Colonic mucosa (tissue), 4 donors: Measurements from ENCODE around the gene OTOGL. TPM values are rescaled to one million over a fixed set of nuclear protein-coding genes. Genes with fewer than 3 reads are reported as not detected.

ENCODE experiments used
- DNase-seq: peaks from one replicate; pipeline ENCODE4 v3.0.0-alpha.2; 2020
- H3K27ac ChIP-seq: fragments of 200-600 bp; one replicate; pipeline ENCODE4 v1.8.0; 2021
- H3K27me3 ChIP-seq: fragments of 200-600 bp; one replicate; pipeline ENCODE4 v1.8.0; 2021
- H3K36me3 ChIP-seq: fragments of 200-600 bp; one replicate; pipeline ENCODE4 v1.8.0; 2021
- H3K4me1 ChIP-seq: fragments of 200-600 bp; one replicate; pipeline ENCODE4 v1.8.0; 2021; ENCODE audit warnings: mild to moderate bottlenecking
- H3K4me3 ChIP-seq: fragments of 200-600 bp; one replicate; pipeline ENCODE4 v1.8.0; 2021
- H3K9ac ChIP-seq, 2 donors: one replicate each; pipeline ENCODE4 v1.7.0; 2013; ENCODE audit warnings: control low read depth in 2 of 2, low read depth in 2 of 2, low read length in 2 of 2
- H3K9me3 ChIP-seq: fragments of 200-600 bp; one replicate; pipeline ENCODE4 v1.8.0; 2021
- intact Hi-C: fragments of 100-400 bp; cut with DNase I; formaldehyde crosslinking; loops from one replicate; pipeline ENCODE4 v1.14.1; 2022
- total RNA-seq, 2 donors: library from RNA; stranded (reverse); fragmentation: NEBNext Ultra II Directional in 1 of 2; extraction: Animal tissue kit (Norgen Biotek cat#: 25700) in 1 of 2; gene quantifications; one replicate each; pipeline ENCODE4 v1.2.1, GENCODE V29; 2021
- TF ChIP-seq, protein P1 (sequence below): fragments of 200-600 bp; IDR thresholded peaks from one replicate; pipeline ENCODE4 v1.8.0; 2022; ENCODE audit warnings: antibody characterized with exemption, mild to moderate bottlenecking
- donor health status: healthy.
- donor health status: DM: no; HTN: no; CAD: no.
- donor health status: DM: no; HTN: no; CAD: no.

Gene OTOGL
- total RNA-seq, 2 donors from 2014 or later, result 0.08 to 0.27 TPM

- Histone ChIP-seq H3K4me3 (no peak overlapping the region), H3K9ac (no peak overlapping the region), H3K27ac (no peak overlapping the region), H3K4me1 (no peaks in the 10 kb centered on the region), H3K9me3 (no peaks in the 10 kb centered on the region), H3K36me3 (no peaks in the 10 kb centered on the region), H3K27me3 (no peaks in the 10 kb centered on the region)
- intact Hi-C loops, result no loop called here
- TF ChIP-seq, protein P1, sequence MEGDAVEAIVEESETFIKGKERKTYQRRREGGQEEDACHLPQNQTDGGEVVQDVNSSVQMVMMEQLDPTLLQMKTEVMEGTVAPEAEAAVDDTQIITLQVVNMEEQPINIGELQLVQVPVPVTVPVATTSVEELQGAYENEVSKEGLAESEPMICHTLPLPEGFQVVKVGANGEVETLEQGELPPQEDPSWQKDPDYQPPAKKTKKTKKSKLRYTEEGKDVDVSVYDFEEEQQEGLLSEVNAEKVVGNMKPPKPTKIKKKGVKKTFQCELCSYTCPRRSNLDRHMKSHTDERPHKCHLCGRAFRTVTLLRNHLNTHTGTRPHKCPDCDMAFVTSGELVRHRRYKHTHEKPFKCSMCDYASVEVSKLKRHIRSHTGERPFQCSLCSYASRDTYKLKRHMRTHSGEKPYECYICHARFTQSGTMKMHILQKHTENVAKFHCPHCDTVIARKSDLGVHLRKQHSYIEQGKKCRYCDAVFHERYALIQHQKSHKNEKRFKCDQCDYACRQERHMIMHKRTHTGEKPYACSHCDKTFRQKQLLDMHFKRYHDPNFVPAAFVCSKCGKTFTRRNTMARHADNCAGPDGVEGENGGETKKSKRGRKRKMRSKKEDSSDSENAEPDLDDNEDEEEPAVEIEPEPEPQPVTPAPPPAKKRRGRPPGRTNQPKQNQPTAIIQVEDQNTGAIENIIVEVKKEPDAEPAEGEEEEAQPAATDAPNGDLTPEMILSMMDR, result no peak
- no peak for DNase-seq
Measured at GRCh38 chr12:80154261-80154660, 54.9 kb downstream of the OTOGL start.

DNA sequence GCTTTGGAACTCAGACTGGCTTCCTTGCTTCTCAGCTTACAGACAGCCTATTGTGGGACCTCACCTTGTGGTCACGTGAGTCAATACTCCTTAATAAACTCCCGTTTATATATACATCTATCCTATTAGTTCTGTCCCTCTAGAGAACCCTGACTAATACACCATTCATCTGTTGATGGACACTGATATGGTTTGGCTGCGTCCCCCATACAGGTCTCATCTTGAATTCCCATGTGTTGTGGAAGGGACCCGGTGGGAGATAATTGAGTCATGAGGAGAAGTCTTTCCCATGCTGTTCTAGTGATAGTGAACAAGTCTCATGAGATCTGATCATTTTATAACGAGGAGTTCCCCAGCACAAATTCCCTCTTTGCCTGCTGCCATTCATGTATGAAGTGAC lies 57.0 kb downstream of the OTOGL start:
- H3K27ac ChIP-seq, result no peak overlapping the region
- no peaks in the 10 kb centered on the region for H3K27me3 ChIP-seq
- H3K9ac ChIP-seq, result no peak overlapping the region
- DNase-seq, result no peak
- no peaks in the 10 kb centered on the region for H3K9me3 ChIP-seq
- H3K4me3 ChIP-seq, result no peak overlapping the region
- TF ChIP-seq, protein P1, result no peak
- intact Hi-C loops, result no loop called here
- no peaks in the 10 kb centered on the region for H3K36me3 ChIP-seq
- no peaks in the 10 kb centered on the region for H3K4me1 ChIP-seq

GRCh38 chr12:80157645-80158044 lies 58.3 kb downstream of the OTOGL start:
- no peak for DNase-seq
- Histone ChIP-seq H3K4me1 (no peaks in the 10 kb centered on the region), H3K9ac (no peak overlapping the region), H3K4me3 (no peak overlapping the region), H3K36me3 (no peaks in the 10 kb centered on the region), H3K27ac (no peak overlapping the region), H3K27me3 (no peaks in the 10 kb centered on the region), H3K9me3 (no peaks in the 10 kb centered on the region)
- TF ChIP-seq, protein P1, result no peak
- intact Hi-C loops, result no loop called here

GRCh38 chr12:80161612-80162011 lies 62.3 kb downstream of the OTOGL start:
- intact Hi-C loops, result no loop called here

DNA sequence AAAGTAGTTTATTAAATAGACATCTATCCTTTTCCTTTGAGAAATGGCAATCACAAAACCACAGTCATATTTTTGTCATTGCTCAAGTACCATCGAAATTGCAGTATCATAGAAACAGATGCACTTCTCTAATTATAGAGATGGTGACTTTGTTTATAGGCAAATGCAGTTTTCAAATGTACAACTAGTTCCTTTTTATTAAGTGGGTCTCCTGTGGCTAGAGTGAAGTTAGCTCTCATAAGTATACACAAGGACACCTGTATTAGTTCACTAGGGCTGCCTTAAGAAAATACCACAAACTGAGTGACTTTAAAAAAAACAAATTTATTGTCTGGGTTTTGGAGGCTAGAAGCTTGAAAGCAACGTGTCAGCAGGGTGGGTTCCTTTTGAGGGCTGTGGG lies 62.8 kb downstream of the OTOGL start:
- Histone ChIP-seq H3K36me3 (no peaks in the 10 kb centered on the region), H3K4me1 (no peaks in the 10 kb centered on the region), H3K27me3 (no peaks in the 10 kb centered on the region), H3K27ac (no peak overlapping the region), H3K9me3 (no peaks in the 10 kb centered on the region), H3K9ac (no peak overlapping the region), H3K4me3 (no peak overlapping the region)
- TF ChIP-seq, protein P1, result no peak
- DNase-seq, result no peak
- intact Hi-C loops, result no loop called here

More at GRCh38 chr12:80161612-80162011, 62.3 kb downstream of the OTOGL start:
- no peaks in the 10 kb centered on the region for H3K27me3 ChIP-seq
- H3K4me1 ChIP-seq, result no peaks in the 10 kb centered on the region
- TF ChIP-seq, protein P1, result no peak
- no peak overlapping the region for H3K27ac ChIP-seq
- no peak overlapping the region for H3K9ac ChIP-seq
- H3K9me3 ChIP-seq, result no peaks in the 10 kb centered on the region
- no peak overlapping the region for H3K4me3 ChIP-seq
- H3K36me3 ChIP-seq, result no peaks in the 10 kb centered on the region
- no peak for DNase-seq

DNA sequence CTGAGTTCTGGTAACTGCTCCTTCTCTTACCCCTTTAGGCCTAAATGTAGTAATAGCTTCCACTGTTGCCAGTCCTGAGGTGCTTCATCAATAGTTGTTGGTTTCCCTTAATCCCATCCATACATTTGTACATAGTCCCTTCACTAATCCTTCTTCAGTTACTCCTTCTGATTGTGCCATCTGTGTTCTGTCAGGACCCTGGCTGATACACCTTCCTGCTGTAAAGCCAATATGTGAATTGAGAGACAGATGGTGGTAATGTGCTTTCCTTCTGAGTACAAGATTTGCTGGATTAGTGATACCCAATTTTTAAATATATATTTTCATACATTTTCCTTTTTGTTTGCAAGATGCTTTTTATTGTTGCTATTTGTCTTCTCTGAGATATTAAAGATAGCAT lies 66.4 kb downstream of the OTOGL start:
- H3K4me3 ChIP-seq, result no peak overlapping the region
- H3K27ac ChIP-seq, result no peak overlapping the region
- no peaks in the 10 kb centered on the region for H3K36me3 ChIP-seq
- no peaks in the 10 kb centered on the region for H3K27me3 ChIP-seq
- TF ChIP-seq, protein P1, result no peak
- no peak for DNase-seq
- H3K9ac ChIP-seq, result no peak overlapping the region
- H3K9me3 ChIP-seq, result no peaks in the 10 kb centered on the region
- intact Hi-C loops, result no loop called here
- no peaks in the 10 kb centered on the region for H3K4me1 ChIP-seq
